ENCODE data around the gene CLSTN2. TPM values are rescaled to one million over a fixed set of nuclear protein-coding genes. Genes with fewer than 3 reads are reported as not detected.

CLSTN2 gene
- total RNA-seq, 4 donors from 2014 or later = 3.7 to 9.5 (median 7.4) TPM

DNA sequence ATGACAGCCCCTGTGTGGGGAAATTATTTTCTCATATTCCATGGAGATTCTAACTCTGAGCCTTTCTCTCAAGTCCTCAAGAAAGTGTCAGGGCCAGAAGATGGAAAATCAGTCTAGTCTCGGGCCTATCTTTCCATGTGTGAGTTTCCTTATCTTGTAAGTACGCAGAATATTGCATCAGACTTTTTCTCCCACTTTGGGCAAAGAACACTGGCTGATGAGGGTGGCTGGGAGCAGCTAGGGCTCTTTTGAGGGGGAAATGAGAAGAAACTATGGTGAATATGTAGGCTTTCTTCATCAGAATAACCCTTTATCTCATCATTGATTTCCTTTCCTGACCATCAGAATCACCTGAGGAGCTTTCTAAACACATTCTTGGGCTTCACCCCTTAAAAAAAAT lies 264.0 kb downstream of the CLSTN2 start:
- Histone ChIP-seq H3K36me3 (no peaks in the 10 kb centered on the region), H3K9me3 (no peaks in the 10 kb centered on the region), H3K4me3 (no peak overlapping the region), H3K27ac (replicated peaks in 1 of 4) (no peak overlapping the region), H3K27me3 (no peaks in the 10 kb centered on the region), H3K4me1 (no peaks in the 10 kb centered on the region)
- DNase-seq (ENCODE audit: extremely low spot score) = no peak
- whole genome bisulfite sequencing = 88% methylated on average over 2 of the region's 2 CpGs
- intact Hi-C loops (cut with DNase I) = no loop called here
- TF ChIP-seq, protein P1, sequence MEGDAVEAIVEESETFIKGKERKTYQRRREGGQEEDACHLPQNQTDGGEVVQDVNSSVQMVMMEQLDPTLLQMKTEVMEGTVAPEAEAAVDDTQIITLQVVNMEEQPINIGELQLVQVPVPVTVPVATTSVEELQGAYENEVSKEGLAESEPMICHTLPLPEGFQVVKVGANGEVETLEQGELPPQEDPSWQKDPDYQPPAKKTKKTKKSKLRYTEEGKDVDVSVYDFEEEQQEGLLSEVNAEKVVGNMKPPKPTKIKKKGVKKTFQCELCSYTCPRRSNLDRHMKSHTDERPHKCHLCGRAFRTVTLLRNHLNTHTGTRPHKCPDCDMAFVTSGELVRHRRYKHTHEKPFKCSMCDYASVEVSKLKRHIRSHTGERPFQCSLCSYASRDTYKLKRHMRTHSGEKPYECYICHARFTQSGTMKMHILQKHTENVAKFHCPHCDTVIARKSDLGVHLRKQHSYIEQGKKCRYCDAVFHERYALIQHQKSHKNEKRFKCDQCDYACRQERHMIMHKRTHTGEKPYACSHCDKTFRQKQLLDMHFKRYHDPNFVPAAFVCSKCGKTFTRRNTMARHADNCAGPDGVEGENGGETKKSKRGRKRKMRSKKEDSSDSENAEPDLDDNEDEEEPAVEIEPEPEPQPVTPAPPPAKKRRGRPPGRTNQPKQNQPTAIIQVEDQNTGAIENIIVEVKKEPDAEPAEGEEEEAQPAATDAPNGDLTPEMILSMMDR (IDR thresholded peaks at IDR 0.05) = no peak
- no peak for TF ChIP-seq POLR2A (IDR thresholded peaks at IDR 0.05; ENCODE audit: low read depth)
- no peak for TF ChIP-seq POLR2AphosphoS5 (IDR thresholded peaks at IDR 0.05)
- TF ChIP-seq EP300 (IDR thresholded peaks at IDR 0.05) = no peak

DNA sequence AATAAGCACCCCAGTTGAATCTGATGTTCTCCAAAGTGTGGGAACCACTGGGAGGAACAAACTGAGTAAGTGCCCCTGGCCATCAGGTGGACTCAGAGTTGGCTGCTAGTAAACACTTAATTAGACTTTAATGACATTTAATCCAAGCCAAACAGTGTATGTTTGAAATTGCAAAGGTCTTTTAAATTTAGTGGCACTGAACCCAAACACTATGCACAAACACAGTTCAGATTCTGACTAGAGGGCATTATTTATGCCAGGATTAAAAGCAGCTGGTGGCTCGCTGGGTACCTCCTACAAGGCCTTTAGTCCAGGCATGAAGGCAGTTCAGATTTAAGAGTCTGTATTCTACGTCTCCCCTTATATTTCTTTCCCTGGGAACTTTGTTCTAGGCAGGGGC lies 264.8 kb downstream of the CLSTN2 start:
- Histone ChIP-seq H3K4me1 (no peaks in the 10 kb centered on the region), H3K27me3 (no peaks in the 10 kb centered on the region), H3K9me3 (no peaks in the 10 kb centered on the region), H3K4me3 (no peak overlapping the region), H3K36me3 (no peaks in the 10 kb centered on the region), H3K27ac (replicated peaks in 1 of 4) (no peak overlapping the region)
- peak; percentile 29 for DNase-seq (ENCODE audit: extremely low spot score)
- TF ChIP-seq POLR2AphosphoS5 (IDR thresholded peaks at IDR 0.05) = no peak
- TF ChIP-seq EP300 (IDR thresholded peaks at IDR 0.05) = no peak
- no peak for TF ChIP-seq POLR2A (IDR thresholded peaks at IDR 0.05; ENCODE audit: low read depth)
- TF ChIP-seq, protein P1 (IDR thresholded peaks at IDR 0.05) = no peak
- intact Hi-C loops (cut with DNase I) = no loop called here
- 87% methylated on average over 2 of the region's 2 CpGs for WGBS

DNA sequence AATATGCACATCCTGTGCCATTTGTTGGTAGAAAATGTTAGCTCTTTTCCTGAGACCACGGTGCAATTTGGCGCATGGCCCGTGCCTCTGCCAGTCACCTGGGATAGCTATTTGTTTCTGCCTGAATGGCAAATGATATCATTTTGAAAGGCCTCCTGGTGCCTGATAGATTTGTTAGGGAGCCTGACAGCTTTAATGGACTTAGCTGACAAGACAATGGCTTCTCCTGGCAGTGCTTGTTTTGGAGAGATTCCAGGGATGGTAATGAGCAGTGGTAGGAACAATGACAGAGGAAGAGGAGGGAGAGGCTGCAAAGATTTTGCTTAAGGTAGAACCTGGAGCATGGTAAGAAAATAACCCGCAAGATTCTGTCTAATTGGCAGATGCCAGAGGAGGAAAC lies 268.5 kb downstream of the CLSTN2 start:
- Histone ChIP-seq H3K36me3 (no peaks in the 10 kb centered on the region), H3K9me3 (no peaks in the 10 kb centered on the region), H3K27me3 (no peaks in the 10 kb centered on the region), H3K27ac (replicated peaks in 1 of 4) (no peak overlapping the region), H3K4me1 (no peaks in the 10 kb centered on the region), H3K4me3 (no peak overlapping the region)
- TF ChIP-seq EP300 (IDR thresholded peaks at IDR 0.05) = no peak
- TF ChIP-seq, protein P1 (IDR thresholded peaks at IDR 0.05) = no peak
- no peak for TF ChIP-seq POLR2AphosphoS5 (IDR thresholded peaks at IDR 0.05)
- no peak for TF ChIP-seq POLR2A (IDR thresholded peaks at IDR 0.05; ENCODE audit: low read depth)
- intact Hi-C loops (cut with DNase I) = no loop called here
- peak; percentile 66 for DNase-seq (ENCODE audit: extremely low spot score)
- 61% methylated on average over 4 of the region's 4 CpGs for WGBS

DNA sequence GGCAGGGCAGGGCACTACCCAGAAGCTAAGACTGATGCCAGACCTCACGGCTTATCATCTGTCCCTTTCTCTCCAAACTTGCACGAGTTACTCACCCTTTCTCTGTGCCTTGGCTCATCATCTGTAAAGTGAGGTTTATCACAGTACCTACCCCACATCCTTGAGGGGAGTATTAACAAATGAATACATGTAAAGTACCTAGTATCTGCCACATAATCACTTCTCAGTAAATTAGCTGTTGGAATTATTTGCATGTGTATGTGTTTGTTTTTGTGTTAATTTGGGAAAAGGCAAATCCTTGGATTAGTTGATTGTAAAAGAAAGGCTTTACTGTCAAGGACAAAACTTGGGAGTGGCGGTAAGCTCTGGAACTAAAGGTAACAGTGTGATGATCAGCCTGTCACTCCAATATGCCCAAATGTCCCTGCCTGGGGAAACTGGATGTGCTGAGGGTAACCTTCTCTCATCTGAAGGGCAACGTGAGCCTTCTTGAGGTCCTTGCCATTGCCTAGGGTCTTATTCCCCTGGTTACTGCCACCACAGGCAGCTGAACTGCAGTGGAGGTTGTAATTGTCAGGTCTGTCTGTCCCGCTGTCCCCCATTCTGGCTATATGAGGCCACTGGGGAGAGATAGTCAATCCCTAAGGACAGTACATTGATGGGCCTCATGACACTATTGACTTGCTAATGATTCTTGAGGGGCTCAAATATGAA lies 269.4 kb downstream of the CLSTN2 start:
- Histone ChIP-seq H3K27me3 (no peaks in the 10 kb centered on the region), H3K4me1 (no peaks in the 10 kb centered on the region), H3K4me3 (no peak overlapping the region), H3K27ac (replicated peaks in 1 of 4) (no peak overlapping the region), H3K9me3 (no peaks in the 10 kb centered on the region), H3K36me3 (no peaks in the 10 kb centered on the region)
- peak; percentile 68 for DNase-seq (ENCODE audit: extremely low spot score)
- no peak for TF ChIP-seq EP300 (IDR thresholded peaks at IDR 0.05)
- TF ChIP-seq POLR2AphosphoS5 (IDR thresholded peaks at IDR 0.05) = no peak
- TF ChIP-seq, protein P1 (IDR thresholded peaks at IDR 0.05) = no peak
- TF ChIP-seq POLR2A (IDR thresholded peaks at IDR 0.05; ENCODE audit: low read depth) = no peak
- WGBS = 58% methylated on average over 5 of the region's 5 CpGs
- intact Hi-C loops (cut with DNase I) = no loop called here

DNA sequence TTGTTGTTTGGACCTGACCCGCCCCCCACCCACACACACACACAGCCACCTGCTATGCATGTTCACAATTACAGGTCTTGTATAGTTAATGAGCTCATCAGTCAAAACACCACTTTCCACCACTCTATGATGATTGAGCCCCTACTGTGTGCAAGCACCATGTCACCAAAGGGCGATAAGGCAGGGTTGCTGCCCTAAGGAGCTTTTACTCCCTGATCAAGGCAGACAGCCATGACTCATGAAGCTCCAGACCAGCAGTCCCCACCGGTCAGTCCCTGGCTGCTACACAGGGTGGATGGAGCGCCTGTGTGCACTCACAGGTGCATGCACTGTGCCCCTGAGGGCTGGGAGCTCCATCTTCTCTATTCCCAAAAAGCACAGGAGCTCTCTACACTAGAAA lies 270.6 kb downstream of the CLSTN2 start:
- intact Hi-C loops (cut with DNase I) = no loop called here
- DNase-seq (ENCODE audit: extremely low spot score) = peak; percentile 82
- H3K9me3 ChIP-seq = no peaks in the 10 kb centered on the region
- TF ChIP-seq POLR2A (IDR thresholded peaks at IDR 0.05; ENCODE audit: low read depth) (no peak), POLR2AphosphoS5 (IDR thresholded peaks at IDR 0.05) (no peak)
- TF ChIP-seq, protein P1 (IDR thresholded peaks at IDR 0.05) = no peak
- H3K4me3 ChIP-seq = no peak overlapping the region
- 72% methylated on average over 4 of the region's 4 CpGs for WGBS
- H3K36me3 ChIP-seq = no peaks in the 10 kb centered on the region
- H3K4me1 ChIP-seq = no peaks in the 10 kb centered on the region
- no peaks in the 10 kb centered on the region for H3K27me3 ChIP-seq
- H3K27ac ChIP-seq (replicated peaks in 1 of 4) = no peak overlapping the region

Data from esophagus muscularis mucosa (tissue), 4 donors.